HepG2 (cell line): ENCODE data around the gene ADIPOR2. TPM values are rescaled to one million over a fixed set of nuclear protein-coding genes. Genes with fewer than 3 reads are reported as not detected.

ENCODE experiments used
- KLF9 ChIP-seq: IDR thresholded peaks from 2 replicates; pipeline ENCODE4 v1.6.1; 2016; ENCODE audit warnings: low read depth
- NR2F2 ChIP-seq: IDR thresholded peaks from 2 replicates; pipeline ENCODE4 v1.6.1; 2012; ENCODE audit warnings: low read depth, inconsistent platforms, borderline replicate concordance
- ONECUT2 ChIP-seq: sonication (generic); formaldehyde crosslinking; IDR thresholded peaks from 2 replicates; pipeline ENCODE4 v1.4.0; 2020; ENCODE audit warnings: missing genetic modification reagents
- PCBP2 ChIP-seq: fragments of 200-400 bp; formaldehyde crosslinking; optimal IDR thresholded peaks from 2 replicates; pipeline ENCODE3; 2018; ENCODE audit warnings: low read length, low read depth; ENCODE audit not compliant: poor library complexity, severe bottlenecking
- ZNF709 ChIP-seq: sonication (generic); formaldehyde crosslinking; IDR thresholded peaks from 2 replicates; pipeline ENCODE4 v1.5.0; 2020; ENCODE audit warnings: mild to moderate bottlenecking, missing genetic modification reagents
- ZNF781 ChIP-seq: sonication (generic); formaldehyde crosslinking; IDR thresholded peaks from 2 replicates; pipeline ENCODE4 v1.5.1; 2020; ENCODE audit warnings: borderline replicate concordance, mild to moderate bottlenecking, missing genetic modification reagents; ENCODE audit errors: not compliant biosample characterization
- ZNF788 ChIP-seq: sonication (generic); formaldehyde crosslinking; IDR thresholded peaks from 2 replicates; pipeline ENCODE4 v1.5.0; 2020; ENCODE audit warnings: mild to moderate bottlenecking, missing genetic modification reagents, borderline replicate concordance
- polyA plus RNA-seq, 8 experiments: library from polyadenylated mRNA; depleted of rRNA in 3 of 8; stranded (reverse) in 7 of 8; unstranded in 1 of 8; fragments of >200 nt; fragmentation: Illumina TruSeq in 4 of 8; extraction: Trizol in 4 of 8; gene quantifications; 2 replicates each; pipeline versions ENCODE4 v1.2.1 to v1.2.3, GENCODE V29; 2011 to 2016; ENCODE audit warnings: low read depth in 4 of 8, missing spikeins in 1 of 8, mixed read lengths in 1 of 8; ENCODE audit not compliant: insufficient read depth in 1 of 8
- total RNA-seq, 5 experiments: library from RNA; depleted of rRNA; stranded (reverse); fragments of >200 nt; fragmentation: Illumina TruSeq; extraction: Trizol; gene quantifications; 2 replicates each; pipeline ENCODE4 v1.2.3, GENCODE V29; 2016; ENCODE audit warnings: low read depth in 1 of 5
- TF ChIP-seq, protein P1 (sequence below), 2 experiments: fragments of 450-650 bp in 1 of 2; sonication (generic) in 1 of 2; formaldehyde crosslinking in 1 of 2; IDR thresholded peaks; 2 replicates each; pipeline versions ENCODE4 v1.6.1 to v1.8.0; 2016 to 2022; ENCODE audit warnings: antibody characterized with exemption in 1 of 2, mild to moderate bottlenecking in 1 of 2, missing genetic modification reagents in 1 of 2
- TF ChIP-seq, protein P2 (sequence below): sonication (generic); formaldehyde crosslinking; IDR thresholded peaks from 2 replicates; pipeline ENCODE4 v1.4.0; 2020; ENCODE audit warnings: missing genetic modification reagents
- TF ChIP-seq, protein P3 (sequence below): sonication (generic); formaldehyde crosslinking; IDR thresholded peaks from 2 replicates; pipeline ENCODE4 v1.5.1; 2020; ENCODE audit warnings: mild to moderate bottlenecking, missing genetic modification reagents, borderline replicate concordance

Gene ADIPOR2
- total and polyA plus RNA-seq, 2 of the 13 experiments (the other 11 are each of a cell fraction or from before 2014, with no cell fraction given), result 35.2 to 52.2 TPM

DNA sequence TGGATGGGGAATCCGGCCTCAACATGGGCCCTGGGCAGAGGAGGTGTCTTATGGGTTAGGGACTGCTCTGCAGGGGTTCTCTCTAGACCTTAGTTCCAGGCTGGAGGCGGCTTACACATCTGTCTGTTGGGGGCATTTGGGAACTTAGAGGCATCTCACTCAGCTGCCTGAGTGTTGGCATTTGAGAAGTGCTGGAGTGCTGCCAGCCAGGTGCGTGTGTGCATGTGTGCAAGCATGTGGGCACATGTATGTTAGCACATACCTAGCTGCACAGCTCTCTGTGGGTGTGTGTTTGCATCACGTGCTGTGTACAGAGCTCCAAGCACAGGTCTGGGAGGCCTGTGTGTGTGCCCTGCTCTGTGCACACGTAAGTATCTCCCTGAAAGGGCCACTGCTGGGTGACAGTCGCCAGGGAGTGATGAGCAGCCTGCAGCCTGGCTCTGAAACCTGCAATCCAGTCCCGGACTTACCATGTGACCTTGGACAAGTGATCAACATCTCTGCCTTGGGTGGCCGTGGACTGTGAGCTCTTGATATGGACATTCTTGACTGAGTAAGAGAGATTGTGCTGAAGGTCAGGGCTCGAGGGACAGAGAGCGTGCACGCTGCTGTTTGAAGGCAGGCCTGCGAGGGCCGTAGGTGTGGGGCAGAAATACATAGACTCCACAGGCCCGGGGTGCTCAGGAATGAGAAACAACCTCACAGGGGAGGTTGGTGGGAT, 134.7 kb downstream of the ADIPOR2 start (continued):
- TF ChIP-seq NR2F2 (no peak), ZNF709 (CRISPR knock-in tag) (no peak), KLF9 (no peak), ZNF781 (CRISPR knock-in tag) (no peak), ZNF788 (CRISPR knock-in tag) (no peak), ONECUT2 (no peak), PCBP2 (no peak)
- TF ChIP-seq, protein P1, sequence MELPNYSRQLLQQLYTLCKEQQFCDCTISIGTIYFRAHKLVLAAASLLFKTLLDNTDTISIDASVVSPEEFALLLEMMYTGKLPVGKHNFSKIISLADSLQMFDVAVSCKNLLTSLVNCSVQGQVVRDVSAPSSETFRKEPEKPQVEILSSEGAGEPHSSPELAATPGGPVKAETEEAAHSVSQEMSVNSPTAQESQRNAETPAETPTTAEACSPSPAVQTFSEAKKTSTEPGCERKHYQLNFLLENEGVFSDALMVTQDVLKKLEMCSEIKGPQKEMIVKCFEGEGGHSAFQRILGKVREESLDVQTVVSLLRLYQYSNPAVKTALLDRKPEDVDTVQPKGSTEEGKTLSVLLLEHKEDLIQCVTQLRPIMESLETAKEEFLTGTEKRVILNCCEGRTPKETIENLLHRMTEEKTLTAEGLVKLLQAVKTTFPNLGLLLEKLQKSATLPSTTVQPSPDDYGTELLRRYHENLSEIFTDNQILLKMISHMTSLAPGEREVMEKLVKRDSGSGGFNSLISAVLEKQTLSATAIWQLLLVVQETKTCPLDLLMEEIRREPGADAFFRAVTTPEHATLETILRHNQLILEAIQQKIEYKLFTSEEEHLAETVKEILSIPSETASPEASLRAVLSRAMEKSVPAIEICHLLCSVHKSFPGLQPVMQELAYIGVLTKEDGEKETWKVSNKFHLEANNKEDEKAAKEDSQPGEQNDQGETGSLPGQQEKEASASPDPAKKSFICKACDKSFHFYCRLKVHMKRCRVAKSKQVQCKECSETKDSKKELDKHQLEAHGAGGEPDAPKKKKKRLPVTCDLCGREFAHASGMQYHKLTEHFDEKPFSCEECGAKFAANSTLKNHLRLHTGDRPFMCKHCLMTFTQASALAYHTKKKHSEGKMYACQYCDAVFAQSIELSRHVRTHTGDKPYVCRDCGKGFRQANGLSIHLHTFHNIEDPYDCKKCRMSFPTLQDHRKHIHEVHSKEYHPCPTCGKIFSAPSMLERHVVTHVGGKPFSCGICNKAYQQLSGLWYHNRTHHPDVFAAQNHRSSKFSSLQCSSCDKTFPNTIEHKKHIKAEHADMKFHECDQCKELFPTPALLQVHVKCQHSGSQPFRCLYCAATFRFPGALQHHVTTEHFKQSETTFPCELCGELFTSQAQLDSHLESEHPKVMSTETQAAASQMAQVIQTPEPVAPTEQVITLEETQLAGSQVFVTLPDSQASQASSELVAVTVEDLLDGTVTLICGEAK (IDR thresholded peaks at IDR 0.05), result no peak
- TF ChIP-seq, protein P1 (CRISPR knock-in tag; IDR thresholded peaks at IDR 0.05), result peak; percentile 53
- TF ChIP-seq, protein P2, sequence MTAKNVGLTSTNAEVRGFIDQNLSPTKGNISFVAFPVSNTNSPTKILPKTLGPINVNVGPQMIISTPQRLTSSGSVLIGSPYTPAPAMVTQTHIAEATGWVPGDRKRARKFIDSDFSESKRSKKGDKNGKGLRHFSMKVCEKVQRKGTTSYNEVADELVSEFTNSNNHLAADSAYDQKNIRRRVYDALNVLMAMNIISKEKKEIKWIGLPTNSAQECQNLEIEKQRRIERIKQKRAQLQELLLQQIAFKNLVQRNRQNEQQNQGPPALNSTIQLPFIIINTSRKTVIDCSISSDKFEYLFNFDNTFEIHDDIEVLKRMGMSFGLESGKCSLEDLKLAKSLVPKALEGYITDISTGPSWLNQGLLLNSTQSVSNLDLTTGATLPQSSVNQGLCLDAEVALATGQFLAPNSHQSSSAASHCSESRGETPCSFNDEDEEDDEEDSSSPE, result peak; percentile 46; the same call in 1 of the 2 replicates
- TF ChIP-seq, protein P3, sequence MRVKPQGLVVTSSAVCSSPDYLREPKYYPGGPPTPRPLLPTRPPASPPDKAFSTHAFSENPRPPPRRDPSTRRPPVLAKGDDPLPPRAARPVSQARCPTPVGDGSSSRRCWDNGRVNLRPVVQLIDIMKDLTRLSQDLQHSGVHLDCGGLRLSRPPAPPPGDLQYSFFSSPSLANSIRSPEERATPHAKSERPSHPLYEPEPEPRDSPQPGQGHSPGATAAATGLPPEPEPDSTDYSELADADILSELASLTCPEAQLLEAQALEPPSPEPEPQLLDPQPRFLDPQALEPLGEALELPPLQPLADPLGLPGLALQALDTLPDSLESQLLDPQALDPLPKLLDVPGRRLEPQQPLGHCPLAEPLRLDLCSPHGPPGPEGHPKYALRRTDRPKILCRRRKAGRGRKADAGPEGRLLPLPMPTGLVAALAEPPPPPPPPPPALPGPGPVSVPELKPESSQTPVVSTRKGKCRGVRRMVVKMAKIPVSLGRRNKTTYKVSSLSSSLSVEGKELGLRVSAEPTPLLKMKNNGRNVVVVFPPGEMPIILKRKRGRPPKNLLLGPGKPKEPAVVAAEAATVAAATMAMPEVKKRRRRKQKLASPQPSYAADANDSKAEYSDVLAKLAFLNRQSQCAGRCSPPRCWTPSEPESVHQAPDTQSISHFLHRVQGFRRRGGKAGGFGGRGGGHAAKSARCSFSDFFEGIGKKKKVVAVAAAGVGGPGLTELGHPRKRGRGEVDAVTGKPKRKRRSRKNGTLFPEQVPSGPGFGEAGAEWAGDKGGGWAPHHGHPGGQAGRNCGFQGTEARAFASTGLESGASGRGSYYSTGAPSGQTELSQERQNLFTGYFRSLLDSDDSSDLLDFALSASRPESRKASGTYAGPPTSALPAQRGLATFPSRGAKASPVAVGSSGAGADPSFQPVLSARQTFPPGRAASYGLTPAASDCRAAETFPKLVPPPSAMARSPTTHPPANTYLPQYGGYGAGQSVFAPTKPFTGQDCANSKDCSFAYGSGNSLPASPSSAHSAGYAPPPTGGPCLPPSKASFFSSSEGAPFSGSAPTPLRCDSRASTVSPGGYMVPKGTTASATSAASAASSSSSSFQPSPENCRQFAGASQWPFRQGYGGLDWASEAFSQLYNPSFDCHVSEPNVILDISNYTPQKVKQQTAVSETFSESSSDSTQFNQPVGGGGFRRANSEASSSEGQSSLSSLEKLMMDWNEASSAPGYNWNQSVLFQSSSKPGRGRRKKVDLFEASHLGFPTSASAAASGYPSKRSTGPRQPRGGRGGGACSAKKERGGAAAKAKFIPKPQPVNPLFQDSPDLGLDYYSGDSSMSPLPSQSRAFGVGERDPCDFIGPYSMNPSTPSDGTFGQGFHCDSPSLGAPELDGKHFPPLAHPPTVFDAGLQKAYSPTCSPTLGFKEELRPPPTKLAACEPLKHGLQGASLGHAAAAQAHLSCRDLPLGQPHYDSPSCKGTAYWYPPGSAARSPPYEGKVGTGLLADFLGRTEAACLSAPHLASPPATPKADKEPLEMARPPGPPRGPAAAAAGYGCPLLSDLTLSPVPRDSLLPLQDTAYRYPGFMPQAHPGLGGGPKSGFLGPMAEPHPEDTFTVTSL (CRISPR knock-in tag), result no peak
